IPS-20b (cell line): ENCODE results near the gene STX8.
"Not testable (repeated sequence)": the region's sequence is repeated elsewhere in the genome, so short reads cannot be mapped to it uniquely, and the experiment has no call there.

Experiments
- H3K27ac ChIP-seq: one replicate; pipeline ENCODE4 v1.5.1; 2013; ENCODE audit warnings: low read length
- H3K27me3 ChIP-seq: 2 replicates; pipeline ENCODE4 v1.6.1; 2013; ENCODE audit warnings: mild to moderate bottlenecking, low read length, inconsistent platforms; ENCODE audit not compliant: insufficient read depth
- H3K36me3 ChIP-seq: 2 replicates; pipeline ENCODE4 v1.6.1; 2013; ENCODE audit warnings: low read depth, mild to moderate bottlenecking, inconsistent platforms, low read length, moderate library complexity; ENCODE audit not compliant: insufficient read depth
- H3K4me1 ChIP-seq: 2 replicates; pipeline ENCODE4 v1.6.1; 2013; ENCODE audit warnings: mild to moderate bottlenecking, control low read depth, inconsistent platforms, low read length, moderate library complexity; ENCODE audit not compliant: insufficient read depth
- H3K4me3 ChIP-seq: 2 replicates; pipeline ENCODE4 v1.5.1; 2013; ENCODE audit warnings: mild to moderate bottlenecking, low read length, inconsistent platforms
- H3K9ac ChIP-seq: 2 replicates; pipeline ENCODE4 v1.6.1; 2013; ENCODE audit warnings: low read depth, mild to moderate bottlenecking, inconsistent platforms, low read length, moderate library complexity
- H3K9me3 ChIP-seq: 2 replicates; pipeline ENCODE4 v1.6.1; 2013; ENCODE audit warnings: mild to moderate bottlenecking, low read depth, low read length, inconsistent platforms; ENCODE audit not compliant: insufficient read depth

Gene STX8

GRCh38 chr17:9381068-9381467 lies 194.6 kb downstream of the STX8 start:
- Histone ChIP-seq H3K36me3 (no peaks in the 10 kb centered on the region), H3K9me3 (no peaks in the 10 kb centered on the region), H3K4me1 (no peaks in the 10 kb centered on the region), H3K4me3 (no peak overlapping the region), H3K9ac (no peak overlapping the region), H3K27ac (no peak overlapping the region), H3K27me3 (no peaks in the 10 kb centered on the region)

- Histone ChIP-seq H3K27ac (no peak overlapping the region), H3K36me3 (no peaks in the 10 kb centered on the region), H3K27me3 (no peaks in the 10 kb centered on the region), H3K9ac (no peak overlapping the region), H3K9me3 (no peaks in the 10 kb centered on the region), H3K4me3 (no peak overlapping the region), H3K4me1 (no peaks in the 10 kb centered on the region)
These were observed 195.3 kb downstream of the STX8 start for GRCh38 chr17:9380361-9380760.

GRCh38 chr17:9376177-9376576 lies 199.4 kb downstream of the STX8 start:
- not testable (repeated sequence) for H3K27me3 ChIP-seq, H3K36me3 ChIP-seq, H3K9ac ChIP-seq, H3K27ac ChIP-seq, H3K4me1 ChIP-seq, H3K4me3 ChIP-seq, H3K9me3 ChIP-seq

- Histone ChIP-seq H3K27ac (no peak overlapping the region), H3K4me3 (no peak overlapping the region), H3K9ac (no peak overlapping the region), H3K36me3 (no peaks in the 10 kb centered on the region), H3K9me3 (no peaks in the 10 kb centered on the region), H3K27me3 (no peaks in the 10 kb centered on the region), H3K4me1 (peaks cover 11% of the 10 kb centered on the region)
These were observed 204.6 kb downstream of the STX8 start for GRCh38 chr17:9371019-9371418.

GRCh38 chr17:9370467-9370866 lies 205.2 kb downstream of the STX8 start:
- no peaks in the 10 kb centered on the region for H3K36me3 ChIP-seq
- H3K4me1 ChIP-seq: peaks cover 11% of the 10 kb centered on the region
- H3K9ac ChIP-seq: no peak overlapping the region
- no peaks in the 10 kb centered on the region for H3K27me3 ChIP-seq
- no peak overlapping the region for H3K27ac ChIP-seq
- no peak overlapping the region for H3K4me3 ChIP-seq
- no peaks in the 10 kb centered on the region for H3K9me3 ChIP-seq

- no peaks in the 10 kb centered on the region for H3K27me3 ChIP-seq
- H3K27ac ChIP-seq: no peak overlapping the region
- no peaks in the 10 kb centered on the region for H3K36me3 ChIP-seq
- H3K9me3 ChIP-seq: no peaks in the 10 kb centered on the region
- no peak overlapping the region for H3K4me3 ChIP-seq
- H3K9ac ChIP-seq: no peak overlapping the region
- H3K4me1 ChIP-seq: peaks cover 11% of the 10 kb centered on the region
These were observed 207.0 kb downstream of the STX8 start for GRCh38 chr17:9368631-9369030.

- H3K27ac ChIP-seq: no peak overlapping the region
- H3K9me3 ChIP-seq: no peaks in the 10 kb centered on the region
- H3K4me3 ChIP-seq: no peak overlapping the region
- H3K27me3 ChIP-seq: no peaks in the 10 kb centered on the region
- no peak overlapping the region for H3K9ac ChIP-seq
- H3K4me1 ChIP-seq: peaks cover 11% of the 10 kb centered on the region
- H3K36me3 ChIP-seq: no peaks in the 10 kb centered on the region
These were observed 208.5 kb downstream of the STX8 start for GRCh38 chr17:9367156-9367555.

GRCh38 chr17:9364837-9365430 lies 210.7 kb downstream of the STX8 start:
- Histone ChIP-seq H3K9ac (no peak overlapping the region), H3K27me3 (no peaks in the 10 kb centered on the region), H3K4me1 (no peaks in the 10 kb centered on the region), H3K4me3 (no peak overlapping the region), H3K9me3 (no peaks in the 10 kb centered on the region), H3K27ac (no peak overlapping the region), H3K36me3 (no peaks in the 10 kb centered on the region)

GRCh38 chr17:9363440-9364350 lies 211.9 kb downstream of the STX8 start:
- no peaks in the 10 kb centered on the region for H3K4me1 ChIP-seq
- H3K9ac ChIP-seq: no peak overlapping the region
- no peak overlapping the region for H3K27ac ChIP-seq
- no peak overlapping the region for H3K4me3 ChIP-seq
- no peaks in the 10 kb centered on the region for H3K27me3 ChIP-seq
- H3K9me3 ChIP-seq: no peaks in the 10 kb centered on the region
- no peaks in the 10 kb centered on the region for H3K36me3 ChIP-seq

- H3K4me3 ChIP-seq: no peak overlapping the region
- no peaks in the 10 kb centered on the region for H3K36me3 ChIP-seq
- no peaks in the 10 kb centered on the region for H3K9me3 ChIP-seq
- H3K4me1 ChIP-seq: no peaks in the 10 kb centered on the region
- no peaks in the 10 kb centered on the region for H3K27me3 ChIP-seq
- H3K9ac ChIP-seq: no peak overlapping the region
- no peak overlapping the region for H3K27ac ChIP-seq
These were observed 214.2 kb downstream of the STX8 start for GRCh38 chr17:9361188-9361955.

- Histone ChIP-seq H3K36me3 (no peaks in the 10 kb centered on the region), H3K9me3 (no peaks in the 10 kb centered on the region), H3K4me3 (no peak overlapping the region), H3K27me3 (no peaks in the 10 kb centered on the region), H3K9ac (no peak overlapping the region), H3K27ac (no peak overlapping the region), H3K4me1 (no peaks in the 10 kb centered on the region)
These were observed 214.9 kb downstream of the STX8 start for GRCh38 chr17:9360677-9361081.
